ENCODE results near the gene HOXA2.

DNA sequence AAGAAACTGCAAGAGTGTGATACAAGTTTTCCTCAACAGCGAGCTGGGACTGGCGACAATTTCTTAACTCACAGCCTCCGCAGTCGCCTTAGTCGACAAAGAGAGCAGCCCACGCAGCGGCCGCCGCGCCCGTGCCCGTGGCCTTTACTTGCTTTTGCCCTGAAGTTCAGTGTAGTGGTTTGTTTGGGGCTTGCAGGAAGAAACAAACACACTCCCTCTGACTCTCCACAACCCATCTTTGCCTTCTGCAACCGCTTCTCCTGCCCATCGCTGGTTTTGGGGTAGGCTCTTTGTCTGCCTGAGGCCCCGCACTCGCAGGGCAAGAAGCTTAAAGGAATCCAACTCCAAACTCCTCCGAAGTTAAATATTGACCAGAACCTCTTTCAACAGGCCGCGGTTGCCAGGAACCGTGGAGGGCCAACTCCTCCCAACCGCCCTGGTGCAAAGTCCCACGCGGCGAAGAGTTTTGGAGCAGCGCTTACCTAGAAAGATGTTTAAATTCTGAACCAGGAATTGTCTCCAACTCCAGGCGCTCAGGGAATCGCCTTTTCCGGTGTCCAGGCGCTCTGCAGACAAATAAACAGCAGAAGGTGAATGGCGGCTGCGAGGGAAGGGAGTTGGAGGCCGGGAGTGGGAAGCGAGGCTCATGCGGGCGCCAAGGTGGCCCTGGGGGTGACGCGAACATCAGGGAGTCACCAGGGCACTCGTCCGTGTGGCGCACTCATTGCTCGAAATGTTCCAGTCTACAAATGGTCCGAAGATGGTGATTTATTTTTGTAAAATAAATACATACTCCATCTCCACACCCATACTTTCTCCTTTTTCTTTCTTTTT, 19.8 kb upstream of the HOXA2 start:
- TF ChIP-seq POLR2AphosphoS5 (IDR thresholded peaks at IDR 0.05; ENCODE audit: low read depth, low read length) (no peak), POLR2A (IDR thresholded peaks at IDR 0.05; ENCODE audit: low read depth, low read length) (no peak)

Data from GM12892 (cell line).